IMR-90 (cell line): ENCODE data around the gene GPR39. TPM values are rescaled to one million over a fixed set of nuclear protein-coding genes. Genes with fewer than 3 reads are reported as not detected.

Experiments
- ATAC-seq: fragments of 200-7000 bp; cut with Tn5 transposase; 2 replicates; pipeline ENCODE4 v1.9.1; 2020; ENCODE audit warnings: low read depth, mild to moderate bottlenecking, moderate library complexity
- BruUV-seq: library from RNA; stranded (reverse); fragments of 400-500 nt; replicated peaks from 2 replicates; lab custom pipeline; 2021; lab: Mats Ljungman, UMichigan
- CTCF ChIA-PET: fragments of 300-600 bp; formaldehyde crosslinking; extraction: SDS; loops from one replicate; lab custom pipeline; 2021; ENCODE audit warnings: antibody characterized with exemption; lab: Yijun Ruan, JAX
- POLR2A ChIA-PET: fragments of 300-600 bp; sonication (Branson Sonifier 250); formaldehyde crosslinking; loops from one replicate; lab custom pipeline; 2022; ENCODE audit warnings: antibody characterized with exemption; ENCODE audit not compliant: unreplicated experiment; lab: Charles Lee
- DNase-seq: peaks from one replicate; pipeline ENCODE4 v3.0.0; 2013
- H2AFZ ChIP-seq: replicated peaks from 2 replicates; pipeline ENCODE3; 2013; ENCODE audit warnings: low read length, mild to moderate bottlenecking; ENCODE audit not compliant: poor library complexity
- H2AK5ac ChIP-seq: 2 replicates; pipeline ENCODE4 v1.6.1; 2013; ENCODE audit warnings: low read depth, low read length, inconsistent platforms
- H2AK9ac ChIP-seq: replicated peaks from 2 replicates; pipeline ENCODE3; 2013; ENCODE audit warnings: mild to moderate bottlenecking, low read depth, low read length, moderate library complexity; ENCODE audit not compliant: poor library complexity
- H2BK120ac ChIP-seq: 2 replicates; pipeline ENCODE4 v1.6.1; 2013; ENCODE audit warnings: low read depth, low read length, inconsistent platforms
- H2BK15ac ChIP-seq: 3 replicates; pipeline ENCODE4 v1.6.1; 2013; ENCODE audit warnings: low read depth, low read length, inconsistent platforms
- H2BK20ac ChIP-seq: 2 replicates; pipeline ENCODE4 v1.6.1; 2013; ENCODE audit warnings: low read depth, mild to moderate bottlenecking, inconsistent platforms, low read length, moderate library complexity
- H2BK5ac ChIP-seq: 2 replicates; pipeline ENCODE4 v1.6.1; 2013; ENCODE audit warnings: mild to moderate bottlenecking, low read depth, low read length, inconsistent platforms; ENCODE audit not compliant: poor library complexity, severe bottlenecking
- H3K14ac ChIP-seq: replicated peaks from 2 replicates; pipeline ENCODE4 v1.6.1; 2013; ENCODE audit warnings: low read depth, low read length, inconsistent platforms
- H3K18ac ChIP-seq: 2 replicates; pipeline ENCODE4 v1.6.1; 2013; ENCODE audit warnings: low read depth, low read length, control low read depth
- H3K23ac ChIP-seq: 2 replicates; pipeline ENCODE4 v1.6.1; 2013; ENCODE audit warnings: low read depth, low read length, inconsistent platforms
- H3K27ac ChIP-seq: 2 replicates; pipeline ENCODE4 v1.5.1; 2013; ENCODE audit warnings: mild to moderate bottlenecking, control low read depth, low read length; ENCODE audit not compliant: insufficient read depth
- H3K27me3 ChIP-seq: 2 replicates; pipeline ENCODE4 v1.6.1; 2013; ENCODE audit warnings: low read length; ENCODE audit not compliant: control insufficient read depth, insufficient read depth
- H3K36me3 ChIP-seq: 2 replicates; pipeline ENCODE4 v1.6.1; 2013; ENCODE audit warnings: low read length, mixed read lengths; ENCODE audit not compliant: control insufficient read depth, insufficient read depth
- H3K4ac ChIP-seq: 2 replicates; pipeline ENCODE4 v1.6.1; 2013; ENCODE audit warnings: low read depth, low read length, inconsistent platforms
- H3K4me1 ChIP-seq: 2 replicates; pipeline ENCODE4 v1.6.1; 2013; ENCODE audit warnings: low read length, mixed read lengths; ENCODE audit not compliant: control insufficient read depth, insufficient read depth
- H3K4me2 ChIP-seq: 2 replicates; pipeline ENCODE4 v1.6.1; 2013; ENCODE audit warnings: low read depth, mild to moderate bottlenecking, control low read depth, low read length, moderate library complexity
- H3K4me3 ChIP-seq: 2 replicates; pipeline ENCODE4 v1.5.1; 2013; ENCODE audit warnings: low read depth, mild to moderate bottlenecking, control low read depth, low read length, moderate library complexity; ENCODE audit not compliant: insufficient read depth
- H3K56ac ChIP-seq: 2 replicates; pipeline ENCODE4 v1.6.1; 2013; ENCODE audit warnings: low read length, inconsistent platforms; ENCODE audit not compliant: insufficient read depth; ENCODE audit errors: extremely low read depth
- H3K79me1 ChIP-seq, 2 experiments: 2 replicates each; pipeline ENCODE4 v1.6.1; 2013; ENCODE audit warnings: low read length in 2 of 2, inconsistent platforms in 1 of 2, low read depth in 1 of 2
- H3K9ac ChIP-seq: 2 replicates; pipeline ENCODE4 v1.6.1; 2013; ENCODE audit warnings: low read depth, low read length, control low read depth
- H3K9me1 ChIP-seq: 2 replicates; pipeline ENCODE4 v1.6.1; 2013; ENCODE audit warnings: low read length, inconsistent platforms; ENCODE audit not compliant: insufficient read depth
- H3K9me3 ChIP-seq: 2 replicates; pipeline ENCODE4 v1.6.1; 2013; ENCODE audit warnings: low read length; ENCODE audit not compliant: control insufficient read depth, insufficient read depth
- H4K20me1 ChIP-seq: 2 replicates; pipeline ENCODE4 v1.6.1; 2013; ENCODE audit warnings: low read length, inconsistent platforms; ENCODE audit not compliant: insufficient read depth
- H4K5ac ChIP-seq: 2 replicates; pipeline ENCODE4 v1.6.1; 2013; ENCODE audit warnings: mild to moderate bottlenecking, low read depth, low read length, control low read depth
- H4K8ac ChIP-seq, 2 experiments: 2 replicates each; pipeline ENCODE4 v1.6.1; 2013; ENCODE audit warnings: low read depth in 2 of 2, low read length in 2 of 2, control low read depth in 1 of 2, inconsistent platforms in 1 of 2
- H4K91ac ChIP-seq: 2 replicates; pipeline ENCODE4 v1.6.1; 2013; ENCODE audit warnings: low read depth, low read length, inconsistent platforms; ENCODE audit not compliant: insufficient read depth
- BHLHE40 ChIP-seq: fragments of 150-350 bp; IDR thresholded peaks from 2 replicates; pipeline ENCODE4 v1.6.1; 2016; ENCODE audit warnings: mild to moderate bottlenecking, low read depth, low read length
- CEBPB ChIP-seq: IDR thresholded peaks from 2 replicates; pipeline ENCODE4 v1.6.1; 2012; ENCODE audit warnings: low read depth, low read length, improper control_type of control experiment
- CHD1 ChIP-seq: IDR thresholded peaks from 2 replicates; pipeline ENCODE4 v1.6.1; 2012; ENCODE audit warnings: low read depth, low read length, improper control_type of control experiment
- CTCF ChIP-seq: conservative IDR thresholded peaks from 2 replicates; pipeline ENCODE4 v1.5.1; 2012; ENCODE audit warnings: mild to moderate bottlenecking, low read depth, low read length, improper control_type of control experiment
- ELK1 ChIP-seq: fragments of 150-350 bp; IDR thresholded peaks from 2 replicates; pipeline ENCODE4 v1.6.1; 2016; ENCODE audit warnings: low read depth, mild to moderate bottlenecking, low read length, moderate library complexity, borderline replicate concordance
- FOS ChIP-seq: fragments of 150-350 bp; IDR thresholded peaks from 2 replicates; pipeline ENCODE4 v1.6.1; 2016; ENCODE audit warnings: low read depth, low read length
- MAFK ChIP-seq: IDR thresholded peaks from 2 replicates; pipeline ENCODE4 v1.6.1; 2012; ENCODE audit warnings: low read depth, low read length, improper control_type of control experiment
- MAZ ChIP-seq: IDR thresholded peaks from 2 replicates; pipeline ENCODE4 v1.6.1; 2012; ENCODE audit warnings: low read depth, mild to moderate bottlenecking, low read length, improper control_type of control experiment, moderate library complexity, borderline replicate concordance
- MXI1 ChIP-seq: IDR thresholded peaks from 2 replicates; pipeline ENCODE4 v1.6.1; 2012; ENCODE audit warnings: low read depth, mild to moderate bottlenecking, low read length, moderate library complexity, borderline replicate concordance
- NFE2L2 ChIP-seq: fragments of 150-350 bp; IDR thresholded peaks from 2 replicates; pipeline ENCODE4 v1.6.1; 2016; ENCODE audit warnings: low read depth, mild to moderate bottlenecking, low read length
- RCOR1 ChIP-seq: IDR thresholded peaks from 2 replicates; pipeline ENCODE4 v1.6.1; 2012; ENCODE audit warnings: mild to moderate bottlenecking, low read length, improper control_type of control experiment; ENCODE audit not compliant: insufficient replicate concordance
- RFX5 ChIP-seq: IDR thresholded peaks from 2 replicates; pipeline ENCODE4 v1.8.0; 2012; ENCODE audit warnings: low read depth, mild to moderate bottlenecking, low read length, moderate library complexity
- SMC3 ChIP-seq: fragments of 150-350 bp; IDR thresholded peaks from 2 replicates; pipeline ENCODE4 v1.6.1; 2016; ENCODE audit warnings: low read depth, mild to moderate bottlenecking, antibody characterized with exemption, low read length, moderate library complexity
- WGBS, 2 experiments: methylation state at CpG; one replicate each; pipeline versions ENCODE4 v1.1.5 to v1.1.7; 2013; ENCODE audit warnings: missing lambda C conversion rate in 2 of 2; ENCODE audit not compliant: insufficient read length in 1 of 2; ENCODE audit errors: extremely low coverage in 2 of 2; 5-methylcytosine and 5-hydroxymethylcytosine counted together
- dilution Hi-C: fragments of 300-500 bp; cut with HindIII; formaldehyde crosslinking; loops from one replicate; pipeline ENCODE4 v1.14.3; 2018; ENCODE audit warnings: low sequenced_read_pairs; ENCODE audit not compliant: unreplicated experiment
- in situ Hi-C: fragments of 300-500 bp; cut with MboI; formaldehyde crosslinking; loops from 3 replicates; pipeline ENCODE4 v1.14.3; 2019; ENCODE audit warnings: low sequenced_read_pairs, inconsistent platforms, mixed read lengths
- intact Hi-C: fragments of 100-400 bp; cut with micrococcal nuclease; formaldehyde crosslinking; loops from 2 replicates; pipeline ENCODE4 v1.10.0; 2022
- polyA plus RNA-seq, 3 experiments: library from polyadenylated mRNA; depleted of rRNA; stranded (reverse); fragments of >200 nt; gene quantifications; 2 replicates each; pipeline ENCODE4 v1.2.3, GENCODE V29; 2012; ENCODE audit warnings: low replicate concordance in 1 of 3
- total RNA-seq: library from RNA; depleted of rRNA; stranded (reverse); fragments of >200 nt; gene quantifications from 2 replicates; pipeline ENCODE4 v1.2.3, GENCODE V29; 2012

Gene GPR39
- total and polyA plus RNA-seq, 2 of the 4 experiments (the other 2 are of a cell fraction) = 4.4 to 9.0 TPM

- no peak for TF ChIP-seq BHLHE40
These were observed 235.9 kb downstream of the GPR39 start (continued) for GRCh38 chr2:132652474-132652873.

GRCh38 chr2:132654335-132654734, 237.7 kb downstream of the GPR39 start:
- H2BK5ac ChIP-seq = no peak overlapping the region
- H3K9me1 ChIP-seq = peaks cover 26% of the 10 kb centered on the region
- no peak overlapping the region for H3K27ac ChIP-seq
- H3K14ac ChIP-seq = peak overlapping the region; percentile 55
- DNase-seq (no peak), ATAC-seq (no peak)
- no TSS peak for BruUV-seq
- no peak overlapping the region for H3K4me2 ChIP-seq
- H3K4ac ChIP-seq = peak overlapping the region; percentile 86
- dilution Hi-C loops = no loop called here
- no CpG with 5 or more reads among the region's 4 CpGs for WGBS, 2 experiments
- peaks cover 22% of the 10 kb centered on the region for H3K4me1 ChIP-seq
- H3K36me3 ChIP-seq = peaks cover 5% of the 10 kb centered on the region; the same call in 1 of the 2 replicates
- no peaks in the 10 kb centered on the region for H3K9me3 ChIP-seq
- peaks cover 10 to 79% of the 10 kb centered on the region in 2 experiments for H3K79me1 ChIP-seq
- no peaks in the 10 kb centered on the region for H3K27me3 ChIP-seq
- no peak overlapping the region for H3K56ac ChIP-seq
- H2AFZ ChIP-seq = no peak overlapping the region
- H3K18ac ChIP-seq = no peak overlapping the region
- H2BK120ac ChIP-seq = peak overlapping the region; percentile 84
- H2BK20ac ChIP-seq = peak overlapping the region; percentile 39; the same call in 1 of the 2 replicates
- H4K20me1 ChIP-seq = peaks cover 2% of the 10 kb centered on the region; the same call in 1 of the 2 replicates
- no peak overlapping the region for H3K4me3 ChIP-seq
- H3K23ac ChIP-seq = peak overlapping the region; percentile 78
- peak overlapping the region; percentile 73; the same call in 1 of the 2 replicates for H2AK5ac ChIP-seq
- CTCF ChIA-PET = no interaction called here
- in situ Hi-C loops = loop anchor here (5.0 to 25.0 kb wide), 3 partner anchors 513 to 1183 kb away; partner anchors contain the start of gene NCKAP5
- H2AK9ac ChIP-seq = no peak overlapping the region
- no peak overlapping the region; the same call in 2 of the 3 replicates for H2BK15ac ChIP-seq
- H4K5ac ChIP-seq = no peak overlapping the region
- H3K9ac ChIP-seq = no peak overlapping the region
- POLR2A ChIA-PET = no interaction called here
- 0 out of 2 replicates have a peak overlapping the region, but pooled peaks have one; percentile 5 for H4K91ac ChIP-seq
- intact Hi-C loops = loop anchor here (5.0 kb wide), 1 partner anchor 518 kb away; no protein-coding TSS in a partner anchor
- peak overlapping the region in 1 of 2 experiments; percentile 4; a peak in 1 of 4 replicates for H4K8ac ChIP-seq
- TF ChIP-seq CEBPB = no peak
- no peak for TF ChIP-seq ELK1
- no peak for TF ChIP-seq MAZ
- no peak for TF ChIP-seq NFE2L2
- TF ChIP-seq BHLHE40 = no peak
- TF ChIP-seq MXI1 = no peak
- no peak for TF ChIP-seq CHD1
- TF ChIP-seq MAFK = no peak
- TF ChIP-seq RCOR1 = no peak
- no peak for TF ChIP-seq SMC3
- no peak for TF ChIP-seq RFX5
- TF ChIP-seq CTCF = no peak
- TF ChIP-seq FOS = no peak
